ENCODE measurements around the gene ZNF512B.

- no peak for TF ChIP-seq CTCF (IDR thresholded peaks at IDR 0.05)
- TF ChIP-seq POLR2A (IDR thresholded peaks at IDR 0.05), result no peak
- no peak for TF ChIP-seq EP300 (IDR thresholded peaks at IDR 0.05)
- TF ChIP-seq POLR2AphosphoS5 (IDR thresholded peaks at IDR 0.05), result no peak
Observed at GRCh38 chr20:63979229-63979556, 9.5 kb upstream of the ZNF512B start.
